ENCODE results near the gene OPA3.
A peak's percentile ranks its signal among the peaks of the same experiment; 100 is the strongest.

The OPA3 gene

DNA sequence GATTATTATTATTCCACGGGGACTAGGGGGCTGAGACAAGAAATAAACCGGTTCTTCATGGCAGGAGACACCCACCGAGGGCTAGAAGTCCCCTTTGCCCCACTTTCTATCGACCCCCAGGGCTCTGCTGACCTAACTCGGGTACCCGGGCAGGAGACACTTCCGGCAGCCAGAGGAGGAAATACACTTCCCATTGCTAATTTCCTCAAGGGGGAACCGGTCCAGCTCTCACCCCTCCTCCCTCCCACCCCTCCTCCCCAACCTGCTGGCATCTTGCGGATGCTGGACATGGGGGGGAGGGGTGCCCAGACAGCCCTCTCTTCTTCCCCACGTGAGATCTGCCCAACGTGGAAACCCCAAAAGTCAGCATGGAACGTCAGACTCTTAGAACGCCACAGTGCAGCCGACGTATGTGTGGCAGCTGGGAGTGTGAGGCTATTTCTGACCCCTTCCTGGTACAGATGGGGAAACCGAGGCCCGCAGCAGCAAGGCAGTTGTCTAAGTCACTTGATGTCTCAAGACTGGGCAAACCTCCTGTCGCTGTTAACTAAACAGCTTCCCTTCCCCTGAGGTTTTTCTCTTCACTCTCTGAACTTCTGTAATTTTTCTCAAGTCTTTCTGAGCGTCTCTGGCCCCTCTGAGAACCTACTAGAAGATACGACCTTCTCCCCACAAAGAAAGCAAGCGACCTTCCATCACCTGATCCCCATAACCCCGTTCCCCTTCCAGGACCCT is 13.8 kb upstream of the OPA3 start:
- FAIRE-seq (no peak), DNase-seq (ENCODE audit: low spot score) (no peak)

DNA sequence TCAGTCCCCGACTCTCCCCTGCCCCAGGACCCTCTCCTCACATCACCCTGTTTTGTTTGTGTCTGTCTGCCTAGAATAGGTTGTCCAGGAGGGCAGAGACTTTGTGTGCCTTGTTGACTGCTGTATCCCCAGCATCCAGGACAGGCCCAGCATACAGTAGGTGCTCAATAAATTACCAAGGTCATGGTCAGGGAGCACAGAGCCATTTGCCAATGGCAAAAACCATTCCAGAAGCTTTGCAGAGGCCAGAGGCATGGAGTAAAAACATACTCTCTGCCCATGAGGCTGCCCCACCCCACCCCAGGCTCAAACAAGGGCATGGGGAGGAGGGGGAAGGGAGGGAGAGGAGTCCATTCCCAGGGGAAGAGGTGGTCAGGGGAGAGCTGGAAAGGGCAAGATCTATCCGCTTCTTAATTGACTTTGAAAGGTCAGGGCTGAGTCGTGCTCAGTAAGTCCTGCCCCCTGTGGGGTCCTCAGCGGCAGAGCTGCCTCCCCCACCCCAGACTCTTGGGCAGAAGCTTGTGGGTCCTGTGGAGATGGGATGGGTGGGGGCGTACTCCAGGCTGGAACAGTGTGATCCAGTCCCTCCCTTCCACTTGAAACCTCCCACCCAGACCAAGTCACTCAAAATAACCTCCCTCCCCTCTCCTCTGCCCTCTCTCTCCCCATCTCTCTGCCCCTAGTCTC is 13.0 kb upstream of the OPA3 start:
- DNase-seq (ENCODE audit: low spot score) (no peak), FAIRE-seq (no peak)

DNA sequence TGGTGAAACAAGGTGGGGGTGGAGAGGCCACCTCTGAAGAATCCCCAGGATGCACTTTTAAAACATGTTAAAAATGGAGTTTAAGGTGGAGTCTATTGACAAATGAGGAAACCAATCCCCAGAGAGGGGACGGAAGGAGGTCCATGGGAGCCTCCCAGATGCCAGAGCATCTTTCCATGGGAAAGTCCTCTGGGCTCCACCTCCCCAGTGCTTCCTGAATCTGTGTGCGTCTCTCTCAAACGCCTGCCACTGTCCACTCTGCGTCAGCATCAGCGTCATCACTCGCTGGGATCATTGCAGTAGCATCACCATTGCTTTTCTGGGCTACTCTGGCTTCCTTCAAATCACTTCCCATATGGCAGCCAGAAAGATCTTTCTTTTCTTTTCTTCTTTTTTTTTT is 11.2 kb upstream of the OPA3 start:
- FAIRE-seq (no peak), DNase-seq (ENCODE audit: low spot score) (no peak)

DNA sequence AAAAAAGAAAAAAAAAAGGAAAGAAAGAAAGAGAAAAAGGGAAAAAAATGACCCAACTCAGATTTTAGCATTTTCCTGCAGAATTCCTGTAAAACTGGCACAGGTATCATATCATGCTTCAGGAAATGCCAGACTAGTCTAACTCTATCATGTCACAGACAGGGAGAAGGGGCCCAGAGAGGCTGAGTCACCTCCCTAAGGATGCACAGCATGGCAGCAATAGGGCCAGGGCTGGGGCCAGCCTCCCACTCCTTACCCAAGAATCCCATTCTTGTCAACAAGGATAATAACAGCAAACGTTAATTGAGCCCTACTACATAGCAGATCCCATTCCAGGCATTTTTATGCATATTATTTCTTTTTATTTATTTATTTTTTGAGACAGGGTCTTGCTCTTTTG is 8.9 kb upstream of the OPA3 start:
- no peak for DNase-seq (ENCODE audit: low spot score)
- no peak for FAIRE-seq

DNA sequence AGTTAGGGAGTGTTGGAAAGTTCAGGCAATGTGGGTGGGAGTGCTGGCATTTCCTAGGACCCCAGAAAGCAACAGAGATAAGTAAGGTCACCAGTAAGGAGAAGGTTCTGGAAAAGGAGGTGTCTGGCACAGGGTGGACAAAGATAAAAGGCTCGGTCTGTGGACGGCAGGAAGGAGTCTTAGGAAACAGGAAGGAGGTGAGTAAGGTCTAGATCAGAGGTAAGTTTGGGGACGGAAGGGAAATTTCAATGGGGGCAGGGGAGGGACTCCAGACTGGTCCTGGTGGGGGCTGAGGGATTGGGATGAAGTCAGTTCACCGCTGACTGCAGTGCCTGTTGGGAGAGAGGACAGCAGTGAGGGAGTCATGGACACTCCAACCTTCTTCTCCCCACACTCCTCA is 7.8 kb upstream of the OPA3 start:
- no peak for FAIRE-seq
- DNase-seq (ENCODE audit: low spot score), result no peak

DNA sequence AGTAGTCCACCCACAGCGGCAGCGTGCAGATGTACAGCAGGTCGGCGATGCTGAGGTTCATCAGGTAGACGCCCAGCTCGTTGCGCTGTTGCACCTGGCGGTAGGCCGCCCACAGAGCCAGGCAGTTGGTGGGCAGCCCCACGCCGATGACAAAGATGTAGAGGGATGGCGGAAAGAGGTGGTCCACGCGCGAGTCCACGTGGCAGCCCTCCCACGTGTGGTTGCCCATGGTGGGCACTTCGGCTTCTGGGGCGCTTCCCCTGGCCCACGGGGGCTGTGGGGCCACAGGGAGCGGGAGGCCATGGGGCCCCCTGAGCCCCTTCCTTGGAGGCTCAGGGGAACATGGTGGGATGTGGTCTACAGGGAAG is 7.0 kb upstream of the OPA3 start:
- no peak for FAIRE-seq
- no peak for DNase-seq (ENCODE audit: low spot score)

DNA sequence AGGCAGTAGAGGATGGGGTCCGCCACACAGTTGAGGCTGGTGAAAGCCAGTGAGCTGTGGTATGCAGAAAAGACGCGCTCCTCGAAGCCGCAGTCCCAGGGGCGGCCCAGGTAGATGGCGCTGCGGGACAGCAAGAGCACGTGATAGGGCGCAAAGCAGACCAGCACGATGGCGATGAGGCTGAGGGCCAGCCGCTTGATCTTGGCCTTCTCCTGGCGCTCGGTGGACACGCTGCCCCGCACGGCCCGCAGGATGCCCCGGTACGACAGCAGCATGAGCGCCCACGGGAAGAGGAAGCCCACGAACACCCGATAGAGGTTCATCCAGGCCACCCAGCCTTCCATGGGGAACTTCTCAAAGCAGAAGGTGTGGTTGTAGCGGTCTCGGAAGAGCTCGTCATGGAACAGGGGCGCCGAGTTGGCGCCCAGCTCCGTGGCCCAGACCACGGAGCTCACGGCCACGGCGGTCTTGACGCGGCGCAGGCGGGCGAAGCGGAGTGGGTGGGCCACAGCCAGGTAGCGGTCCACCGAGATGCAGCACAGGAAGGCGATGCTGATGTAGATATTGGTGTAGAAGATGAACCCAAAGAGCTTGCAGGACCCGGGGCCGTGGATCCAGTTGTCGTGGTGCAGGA is 6.5 kb upstream of the OPA3 start:
- DNase-seq (ENCODE audit: low spot score) (no peak), FAIRE-seq (no peak)

DNA sequence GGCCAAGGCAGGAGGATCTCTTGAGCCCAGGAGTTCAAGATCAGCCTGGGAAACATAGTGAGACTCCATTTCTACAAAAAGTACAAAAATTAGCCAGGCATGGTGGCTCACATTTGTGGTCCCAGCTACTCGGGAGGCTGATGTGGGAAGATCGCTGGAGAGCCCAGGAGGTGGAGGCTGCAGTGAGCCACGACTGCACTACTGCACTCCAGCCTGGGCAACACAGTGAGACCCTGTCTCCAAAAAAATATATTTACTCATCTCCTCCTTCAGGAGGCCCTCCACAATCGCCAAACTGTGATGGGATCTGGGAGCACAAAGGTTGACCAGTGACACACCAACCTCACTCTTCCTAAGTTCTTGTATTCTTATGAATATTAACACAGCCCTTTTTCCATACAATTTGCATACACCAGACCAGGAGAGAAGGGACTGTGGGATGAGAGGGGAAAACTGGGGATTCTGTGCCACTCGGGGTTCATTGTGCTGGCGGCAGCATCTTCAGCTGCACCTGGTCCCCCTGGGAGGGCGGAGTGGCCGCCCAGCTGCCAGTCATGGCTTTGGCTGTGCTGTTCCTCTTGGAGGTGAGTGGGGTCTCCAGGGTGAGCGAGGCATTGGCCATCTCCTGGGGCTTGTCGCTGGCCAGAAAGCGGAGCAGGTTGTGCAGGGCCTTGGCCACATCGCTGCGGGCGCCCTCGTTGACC is 5.8 kb upstream of the OPA3 start:
- no peak for FAIRE-seq
- no peak for DNase-seq (ENCODE audit: low spot score)

DNA sequence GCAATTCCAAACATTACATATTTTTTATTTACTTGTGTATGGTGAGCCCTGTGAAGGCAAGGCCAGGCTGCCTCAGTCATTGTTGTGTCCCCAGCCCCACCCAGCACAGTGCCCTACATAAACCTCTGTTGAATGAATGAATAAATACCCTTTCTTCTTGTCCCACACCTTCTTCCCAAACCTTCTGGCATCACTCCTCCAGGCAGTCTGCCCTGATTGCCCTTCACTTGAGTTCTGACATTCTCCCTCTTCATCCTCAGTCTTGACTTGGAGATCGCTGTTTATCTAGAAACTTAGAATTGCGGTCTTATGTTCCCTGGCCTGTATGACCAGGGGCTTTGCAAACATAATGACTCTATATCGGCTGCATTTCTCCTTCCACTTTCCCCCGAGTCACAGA is 5.2 kb upstream of the OPA3 start:
- DNase-seq (ENCODE audit: low spot score) (no peak), FAIRE-seq (no peak)

DNA sequence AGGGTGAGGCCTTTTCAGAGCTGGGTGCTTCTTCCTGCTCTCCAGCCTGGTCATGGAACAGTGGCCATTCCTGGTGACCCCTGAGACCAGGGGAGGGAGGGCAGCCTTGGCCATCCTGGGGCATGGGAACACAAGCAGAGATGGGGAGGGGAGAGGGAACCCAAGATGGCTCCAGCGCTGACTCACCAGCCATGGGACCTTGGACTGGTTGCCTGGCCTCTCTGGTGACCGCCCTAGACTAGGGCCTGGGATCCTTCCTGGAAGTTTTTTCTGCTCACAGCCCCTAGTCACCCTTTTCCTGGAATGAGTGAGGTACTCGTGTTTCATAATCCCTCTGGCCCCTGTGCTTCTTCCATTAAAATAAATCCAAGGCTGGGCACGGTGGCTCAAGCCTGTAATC is 3.3 kb upstream of the OPA3 start:
- FAIRE-seq (no peak), DNase-seq (ENCODE audit: low spot score) (no peak)

DNA sequence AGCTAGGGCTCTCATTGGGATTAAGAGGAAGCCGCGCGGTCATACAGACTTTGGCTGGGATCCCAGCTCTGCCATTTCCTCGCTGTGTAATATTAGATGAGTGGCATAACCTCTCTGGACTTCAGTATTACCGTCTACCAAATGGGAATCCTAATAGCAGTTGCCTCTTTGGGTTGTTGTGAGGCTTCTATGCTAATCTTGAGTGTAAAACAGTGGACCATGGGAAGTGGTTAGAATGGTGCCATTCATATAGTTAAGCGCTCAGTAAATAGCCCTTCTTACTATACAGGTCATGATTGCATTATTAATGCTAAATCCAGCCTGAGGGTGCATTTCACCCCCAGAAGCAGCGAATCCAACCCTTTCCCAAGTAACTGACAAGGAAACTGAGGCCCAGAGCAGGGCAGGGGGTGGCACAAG is 566 bp upstream of the OPA3 start:
- DNase-seq (ENCODE audit: low spot score) (no peak), FAIRE-seq (no peak)

DNA sequence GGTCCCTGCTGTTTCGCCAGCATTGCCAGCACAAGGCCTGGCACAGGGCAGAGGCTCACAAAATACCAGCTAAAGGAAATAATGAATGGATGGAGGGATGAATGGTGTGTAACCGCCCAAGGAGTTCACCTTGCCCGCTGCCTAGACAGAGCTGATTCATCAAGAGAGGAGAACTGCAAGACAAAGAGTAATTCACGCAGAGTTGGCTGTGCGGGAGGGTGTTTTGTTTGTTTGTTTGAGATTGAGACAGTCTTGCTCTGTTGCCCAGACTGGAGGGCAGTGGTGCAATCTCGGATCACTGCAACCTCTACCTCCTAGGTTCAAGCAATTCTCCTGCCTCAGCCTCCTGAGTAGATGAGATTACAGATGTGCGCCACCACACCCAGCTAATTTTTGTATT is 3.0 kb downstream of the OPA3 start:
- FAIRE-seq (no peak), DNase-seq (ENCODE audit: low spot score) (no peak)

DNA sequence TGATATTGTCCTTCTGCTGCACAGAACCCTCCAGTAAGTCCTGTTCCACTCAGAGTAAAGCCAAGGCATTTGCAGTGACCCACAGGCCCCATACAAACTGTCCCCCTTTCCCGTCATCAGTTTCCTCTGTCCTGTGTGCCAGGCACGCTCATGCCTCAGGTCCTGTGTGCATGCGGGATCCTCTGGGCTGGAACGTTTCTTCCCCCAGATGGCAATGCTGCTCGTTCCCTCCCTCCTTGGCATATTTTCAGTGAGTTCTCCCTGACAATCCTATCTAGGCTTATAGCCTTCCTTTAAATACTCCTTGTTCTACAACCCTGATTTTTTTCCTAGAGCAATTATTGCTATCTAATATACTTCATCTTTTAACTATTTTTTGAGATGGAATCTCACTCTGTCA is 5.7 kb downstream of the OPA3 start:
- no peak for FAIRE-seq
- DNase-seq (ENCODE audit: low spot score), result no peak

DNA sequence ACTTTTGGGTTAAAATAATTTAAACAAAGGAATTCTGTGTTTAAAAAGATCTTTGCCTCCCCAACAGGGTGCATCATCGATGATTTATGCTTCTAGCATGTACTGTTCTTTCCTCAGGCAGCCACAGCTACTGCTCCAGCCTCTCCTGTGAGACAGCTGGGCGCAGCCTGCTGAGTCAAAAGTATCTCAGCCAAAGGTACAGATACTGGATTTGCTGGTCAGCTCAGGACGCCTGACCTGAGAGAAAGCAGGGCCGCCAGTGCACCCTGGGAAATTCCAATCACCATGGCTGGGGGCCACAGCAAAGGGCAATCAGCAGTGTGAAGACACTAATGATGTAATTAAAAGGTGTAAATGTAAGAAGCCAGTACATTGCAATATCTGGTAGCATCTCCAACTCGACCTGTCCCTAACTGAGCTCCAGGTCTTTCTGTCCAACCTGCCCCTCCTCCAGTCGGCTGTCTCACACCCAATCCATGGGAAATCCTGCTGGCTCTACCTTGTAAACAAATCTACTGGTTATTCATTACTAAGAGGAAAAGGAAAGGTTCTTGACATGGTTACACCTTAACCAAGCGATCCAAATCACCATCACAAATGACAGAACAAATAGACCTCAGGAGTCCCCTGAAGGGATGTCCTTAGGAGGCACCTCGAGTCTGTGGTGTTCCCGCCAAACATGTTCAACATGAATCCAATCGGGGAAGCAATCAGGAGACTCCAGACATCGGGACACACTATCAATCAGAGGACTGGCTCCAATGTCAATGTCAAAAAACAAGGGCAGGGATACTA is 7.3 kb downstream of the OPA3 start:
- DNase-seq (ENCODE audit: low spot score), result peak; percentile 78
- peak; percentile 74 for FAIRE-seq

DNA sequence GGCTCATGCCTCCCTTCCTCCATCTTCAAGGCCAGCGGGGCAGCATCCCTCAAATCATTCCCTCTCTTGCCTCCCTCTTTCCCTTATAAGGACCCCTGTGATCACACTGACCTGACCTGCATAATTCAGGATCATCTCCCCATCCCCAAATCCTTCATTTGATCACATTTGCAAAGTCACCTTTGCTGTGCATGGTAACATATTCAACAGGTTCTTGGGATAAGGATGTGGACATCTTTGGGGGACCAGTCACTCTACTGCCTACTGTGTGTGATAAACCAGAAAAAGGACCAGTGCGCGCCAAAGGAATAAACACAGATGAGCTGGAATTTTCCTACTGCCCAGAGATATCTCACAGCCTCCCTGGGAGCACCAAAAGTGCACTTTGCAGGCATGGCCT is 7.9 kb downstream of the OPA3 start:
- FAIRE-seq (no peak), DNase-seq (ENCODE audit: low spot score) (no peak)

DNA sequence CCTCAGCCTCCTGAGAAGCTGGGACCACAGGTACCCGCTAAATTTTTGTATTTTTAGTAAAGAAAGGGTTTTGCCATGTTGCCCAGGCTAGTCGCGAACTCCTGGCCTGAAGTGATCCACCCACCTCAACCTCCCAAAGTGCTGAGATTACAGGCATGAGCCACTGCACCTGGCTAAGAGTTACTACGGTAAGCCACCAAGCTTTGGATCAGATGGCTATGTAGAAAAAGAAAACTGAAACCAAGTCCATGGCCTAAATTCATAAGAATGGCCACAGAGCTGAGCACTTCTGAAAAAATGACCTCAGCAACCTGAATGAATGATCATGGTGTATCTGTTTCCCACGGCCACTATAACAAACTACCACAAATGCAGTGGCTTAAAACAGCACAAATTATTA is 9.4 kb downstream of the OPA3 start:
- DNase-seq (ENCODE audit: low spot score), result no peak
- no peak for FAIRE-seq

DNA sequence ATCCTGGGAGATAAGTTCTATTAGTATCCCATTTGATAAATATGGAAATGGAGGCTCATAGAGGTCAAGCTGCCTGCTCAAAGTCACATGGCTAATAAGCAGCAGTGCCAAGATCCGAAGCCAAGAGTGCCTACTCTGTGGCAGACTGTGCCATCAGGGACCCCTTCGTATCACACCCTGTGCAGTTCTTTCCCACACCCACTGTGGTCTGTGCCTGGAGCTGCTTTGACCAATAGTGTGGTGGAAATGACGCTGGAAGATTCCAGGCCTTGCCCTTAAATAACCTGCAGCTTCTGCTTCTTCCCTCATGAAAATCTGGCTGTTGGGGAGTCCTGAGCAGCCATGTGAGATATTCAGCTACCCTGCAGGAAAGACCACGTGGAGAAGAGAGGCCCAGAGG is 10.1 kb downstream of the OPA3 start:
- FAIRE-seq (no peak), DNase-seq (ENCODE audit: low spot score) (no peak)

DNA sequence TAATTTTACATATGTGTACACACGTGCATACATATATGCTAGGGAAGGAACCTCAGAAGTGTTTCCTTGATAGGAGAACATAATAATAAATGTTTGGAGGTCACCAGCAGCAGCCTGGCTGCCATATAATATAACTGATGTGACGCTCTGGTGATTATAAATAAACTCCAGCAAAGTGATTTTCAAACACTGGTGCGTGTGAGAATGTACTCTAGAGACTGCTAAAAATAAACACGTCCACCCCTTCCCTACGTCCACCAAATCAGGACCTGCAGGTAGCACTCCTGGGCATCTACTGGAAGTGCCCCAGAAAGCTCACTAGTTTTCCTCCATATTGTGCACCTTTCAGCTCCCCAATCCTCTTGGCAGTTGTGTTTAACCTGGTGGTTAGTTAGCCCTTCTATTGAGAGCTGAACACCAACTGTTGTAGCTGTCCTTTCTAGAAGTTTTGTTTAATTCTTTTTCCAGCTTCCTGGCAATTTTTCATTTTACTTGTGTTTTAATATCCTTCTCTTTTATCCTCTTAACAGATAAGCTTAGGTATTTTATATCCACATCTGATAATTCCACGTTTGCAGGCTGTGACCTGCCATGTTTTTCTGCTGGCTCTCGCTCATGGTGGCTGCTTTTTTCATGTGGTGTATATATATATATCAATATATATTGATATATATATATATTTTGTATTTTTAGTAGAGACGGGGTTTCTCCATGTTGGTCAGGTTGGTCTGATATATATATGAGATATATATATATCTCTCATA is 13.0 kb downstream of the OPA3 start:
- DNase-seq (ENCODE audit: low spot score), result no peak
- FAIRE-seq, result no peak

DNA sequence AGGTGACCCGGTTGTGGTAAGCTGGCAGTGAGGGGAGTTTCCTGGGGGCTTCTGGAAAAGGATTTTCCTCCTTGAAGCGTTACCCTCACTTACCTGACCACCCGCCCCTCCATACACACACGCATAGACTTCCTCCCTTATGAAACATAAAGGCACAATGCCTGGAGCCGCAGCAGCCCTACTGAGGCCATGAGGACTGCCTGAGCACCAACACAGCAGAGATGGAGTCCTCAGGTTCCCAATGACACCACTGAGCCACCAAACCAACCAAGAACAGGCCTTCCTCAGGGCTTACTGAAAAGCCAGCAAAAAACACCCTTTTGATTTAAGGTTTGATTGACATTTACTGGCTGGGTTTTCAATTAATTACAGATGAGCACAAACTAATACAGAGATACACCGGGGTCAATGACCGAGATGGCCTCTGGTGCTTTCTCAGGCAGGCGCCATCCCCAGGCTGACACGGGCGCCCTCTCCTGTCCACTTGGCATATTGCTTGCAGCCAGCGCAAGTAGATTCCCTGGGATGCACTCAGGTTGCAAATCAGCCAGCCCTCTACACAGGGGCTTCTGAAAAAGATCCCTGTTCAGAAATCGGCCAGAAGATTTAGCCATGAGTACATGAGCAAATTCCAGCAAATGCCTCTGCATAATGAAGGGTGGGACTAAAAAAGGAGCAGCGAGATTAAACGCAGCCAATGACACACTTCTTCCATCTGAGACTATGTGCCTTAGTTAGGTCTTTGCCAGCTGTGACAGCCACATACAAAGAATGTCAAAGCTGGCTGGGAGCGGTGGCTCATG is 14.8 kb downstream of the OPA3 start:
- DNase-seq (ENCODE audit: low spot score) (peak; percentile 54), FAIRE-seq (no peak)

DNA sequence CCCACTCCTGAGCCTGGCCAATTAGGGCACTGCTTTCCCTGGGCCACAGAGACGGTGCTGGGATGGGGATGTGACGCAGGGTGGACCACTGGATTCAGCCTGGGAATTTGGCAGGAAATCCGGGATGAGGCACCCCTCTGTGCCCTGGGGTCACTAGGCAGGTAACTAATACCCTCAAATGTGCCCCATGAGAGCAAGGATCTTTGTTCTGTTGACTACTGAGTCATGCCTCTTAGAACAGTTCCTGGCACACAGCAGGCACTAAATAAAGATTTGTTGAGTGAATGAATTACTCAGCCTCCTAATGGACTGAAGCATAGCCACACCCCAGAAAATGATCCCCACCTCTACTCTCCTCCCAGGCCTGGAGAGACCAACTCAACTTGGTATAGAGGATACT is 15.9 kb downstream of the OPA3 start:
- DNase-seq (ENCODE audit: low spot score), result no peak
- FAIRE-seq, result no peak
